Astrocyte (in vitro differentiated cells and primary cell): Measurements from ENCODE around the gene THADA. TPM values are rescaled to one million over a fixed set of nuclear protein-coding genes. Genes with fewer than 3 reads are reported as not detected.
A peak's percentile ranks its signal among the peaks of the same experiment; 100 is the strongest.

Experiments used
- DNase-seq: peaks from one replicate; pipeline ENCODE4 v3.0.0-alpha.2; 2010; ENCODE audit warnings: low read depth
- FAIRE-seq: peaks from 2 replicates; lab custom pipeline; 2011; peaks lifted over from hg19 to GRCh38; lab: Jason Lieb, UNC
- H2AFZ ChIP-seq: 2 replicates; pipeline ENCODE4 v1.6.0; 2012; ENCODE audit warnings: low read depth, low read length, inconsistent platforms
- H3K27ac ChIP-seq: 2 replicates; pipeline ENCODE4 v1.5.1; 2011; ENCODE audit warnings: low read depth, low read length, inconsistent platforms
- H3K27me3 ChIP-seq: 2 replicates; pipeline ENCODE4 v1.6.0; 2011; ENCODE audit warnings: low read length, inconsistent platforms; ENCODE audit not compliant: insufficient read depth
- H3K36me3 ChIP-seq: 2 replicates; pipeline ENCODE4 v1.5.1; 2011; ENCODE audit warnings: low read length, inconsistent platforms; ENCODE audit not compliant: insufficient read depth
- H3K4me1 ChIP-seq: 2 replicates; pipeline ENCODE4 v1.5.1; 2011; ENCODE audit warnings: low read length, inconsistent platforms; ENCODE audit not compliant: insufficient read depth
- H3K4me2 ChIP-seq: 2 replicates; pipeline ENCODE4 v1.6.0; 2012; ENCODE audit warnings: low read length, inconsistent platforms
- H3K4me3 ChIP-seq: 2 replicates; pipeline ENCODE4 v1.5.1; 2011; ENCODE audit warnings: low read depth, mild to moderate bottlenecking, low read length, inconsistent platforms; ENCODE audit not compliant: insufficient read depth
- H3K79me2 ChIP-seq: 2 replicates; pipeline ENCODE4 v1.6.0; 2012; ENCODE audit warnings: mild to moderate bottlenecking, low read length, inconsistent platforms; ENCODE audit not compliant: insufficient read depth
- H3K9ac ChIP-seq: 2 replicates; pipeline ENCODE4 v1.6.0; 2012; ENCODE audit warnings: mild to moderate bottlenecking, low read length, inconsistent platforms
- H3K9me3 ChIP-seq: 2 replicates; pipeline ENCODE4 v1.5.1; 2012; ENCODE audit warnings: low read depth, mild to moderate bottlenecking, low read length, inconsistent platforms; ENCODE audit not compliant: insufficient read depth
- H4K20me1 ChIP-seq: 2 replicates; pipeline ENCODE4 v1.6.0; 2012; ENCODE audit warnings: low read length, inconsistent platforms; ENCODE audit not compliant: insufficient read depth
- H3K27ac Mint-ChIP-seq: one replicate; pipeline ENCODE4 v1.8.0; 2021; ENCODE audit warnings: mild to moderate bottlenecking, mixed read lengths; ENCODE audit not compliant: unreplicated experiment
- H3K27me3 Mint-ChIP-seq: one replicate; pipeline ENCODE4 v1.8.0; 2021; ENCODE audit warnings: low read depth, mixed read lengths; ENCODE audit not compliant: unreplicated experiment
- H3K36me3 Mint-ChIP-seq: one replicate; pipeline ENCODE4 v1.8.0; 2021; ENCODE audit warnings: low read depth, mixed read lengths; ENCODE audit not compliant: unreplicated experiment
- H3K4me1 Mint-ChIP-seq: one replicate; pipeline ENCODE4 v1.8.0; 2021; ENCODE audit warnings: low read depth, mixed read lengths; ENCODE audit not compliant: unreplicated experiment
- H3K4me3 Mint-ChIP-seq: one replicate; pipeline ENCODE4 v1.8.0; 2021; ENCODE audit warnings: mild to moderate bottlenecking, moderate library complexity, mixed read lengths; ENCODE audit not compliant: unreplicated experiment
- H3K9me3 Mint-ChIP-seq: one replicate; pipeline ENCODE4 v1.8.0; 2021; ENCODE audit warnings: mild to moderate bottlenecking, mixed read lengths; ENCODE audit not compliant: unreplicated experiment
- CTCF ChIP-seq: IDR thresholded peaks from 2 replicates; pipeline ENCODE4 v1.5.1; 2011; ENCODE audit warnings: low read depth, mild to moderate bottlenecking, inconsistent platforms, low read length, moderate library complexity; ENCODE audit not compliant: insufficient read depth
- EZH2 ChIP-seq: IDR thresholded peaks from 2 replicates; pipeline ENCODE4 v1.6.1; 2012; ENCODE audit warnings: mild to moderate bottlenecking, low read length, inconsistent platforms; ENCODE audit not compliant: insufficient read depth
- total RNA-seq: library from RNA; stranded (reverse); gene quantifications from 2 replicates; pipeline ENCODE4 v1.2.1, GENCODE V29; 2021

Gene THADA
- total RNA-seq, 1 donor from 2014 or later = 16.2 TPM

GRCh38 chr2:43220229-43220751 is 375.5 kb downstream of the THADA start:
- Histone ChIP-seq H2AFZ (peak overlapping the region; percentile 82), H3K4me3 (peak overlapping the region; percentile 81), H3K4me2 (peak overlapping the region; percentile 91), H3K79me2 (peaks cover 34% of the 10 kb centered on the region), H3K27me3 (no peaks in the 10 kb centered on the region), H4K20me1 (peaks cover 11% of the 10 kb centered on the region), H3K27ac (peak overlapping the region; percentile 93), H3K36me3 (no peaks in the 10 kb centered on the region), H3K4me1 (peaks cover 47% of the 10 kb centered on the region), H3K9me3 (no peaks in the 10 kb centered on the region), H3K9ac (peak overlapping the region; percentile 95)
- DNase-seq = peak; percentile 28
- TF ChIP-seq CTCF (no peak), EZH2 (no peak)
- Mint-ChIP-seq H3K27me3 (no peaks in the 10 kb centered on the region), H3K9me3 (no peaks in the 10 kb centered on the region), H3K4me3 (peak overlapping the region; percentile 85), H3K4me1 (peaks cover 45% of the 10 kb centered on the region), H3K36me3 (peaks cover 10% of the 10 kb centered on the region), H3K27ac (peak overlapping the region; percentile 98)
- no peak for FAIRE-seq

DNA sequence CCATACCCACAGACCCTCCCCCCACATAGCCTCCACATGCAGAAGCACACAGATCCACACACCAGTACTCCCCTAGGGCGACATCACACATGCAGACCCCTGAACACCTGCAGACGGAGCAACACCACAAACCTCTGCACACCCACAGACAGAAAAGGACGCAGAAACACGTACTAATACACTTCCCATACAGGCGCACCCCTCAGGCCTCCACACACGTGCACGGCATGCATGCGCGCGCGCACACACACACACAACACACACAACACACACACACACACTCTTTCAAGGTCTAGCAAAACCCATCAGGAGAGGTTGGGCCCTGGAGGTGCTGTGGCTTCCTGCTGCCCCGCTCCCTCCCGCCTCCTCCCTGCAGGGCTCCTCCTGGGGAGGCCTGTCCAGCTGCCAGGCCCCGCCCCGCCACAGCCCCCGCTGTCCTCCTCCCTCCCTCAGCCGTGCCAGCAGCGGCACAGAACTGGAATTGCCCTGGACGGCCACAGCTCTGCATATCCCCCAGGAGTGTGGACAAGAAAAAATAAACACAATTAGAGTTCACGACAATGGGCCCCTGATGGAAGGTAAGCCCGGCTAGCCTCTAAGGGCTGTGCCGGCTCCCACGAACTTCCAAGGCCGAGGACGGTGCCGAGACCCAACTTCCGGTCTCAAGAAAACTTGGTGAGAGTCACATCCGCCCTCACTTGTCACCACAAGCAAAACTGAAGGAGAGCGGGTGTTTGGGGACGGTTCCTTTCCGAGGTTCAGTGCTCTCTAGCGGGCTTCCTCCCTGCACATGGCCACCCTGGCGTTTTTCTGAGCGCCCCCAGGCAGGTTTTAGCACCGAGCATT is 376.2 kb downstream of the THADA start:
- peak overlapping the region; percentile 91 for H3K4me2 ChIP-seq
- no peaks in the 10 kb centered on the region for H3K9me3 Mint-ChIP-seq
- peak overlapping the region; percentile 85 for H3K4me3 Mint-ChIP-seq
- H3K27me3 Mint-ChIP-seq = no peaks in the 10 kb centered on the region
- peak overlapping the region; percentile 95 for H3K9ac ChIP-seq
- DNase-seq (peak; percentile 78), FAIRE-seq (no peak)
- TF ChIP-seq CTCF = no peak
- no peak for TF ChIP-seq EZH2
- peaks cover 10% of the 10 kb centered on the region for H3K36me3 Mint-ChIP-seq
- peak overlapping the region; percentile 93 for H3K27ac ChIP-seq
- H3K4me3 ChIP-seq = peak overlapping the region; percentile 81
- H3K79me2 ChIP-seq = peaks cover 27% of the 10 kb centered on the region
- no peaks in the 10 kb centered on the region for H3K27me3 ChIP-seq
- peaks cover 47% of the 10 kb centered on the region for H3K4me1 ChIP-seq
- no peaks in the 10 kb centered on the region for H3K9me3 ChIP-seq
- no peaks in the 10 kb centered on the region for H3K36me3 ChIP-seq
- peaks cover 6% of the 10 kb centered on the region for H4K20me1 ChIP-seq
- H3K4me1 Mint-ChIP-seq = peaks cover 45% of the 10 kb centered on the region
- H2AFZ ChIP-seq = peak overlapping the region; percentile 82
- H3K27ac Mint-ChIP-seq = peak overlapping the region; percentile 98
